Mucosa of descending colon (tissue), 3 donors: ENCODE data around the gene AGR2. TPM values are rescaled to one million over a fixed set of nuclear protein-coding genes. Genes with fewer than 3 reads are reported as not detected.
"Not testable (repeated sequence)": the region's sequence is repeated elsewhere in the genome, so short reads cannot be mapped to it uniquely, and the experiment has no call there.

ENCODE experiments used
- ATAC-seq: fragments of 200-7000 bp; cut with Tn5 transposase; one replicate; pipeline ENCODE4 v1.9.1; 2020; ENCODE audit warnings: mild to moderate bottlenecking, moderate library complexity
- DNase-seq, 3 donors: peaks; one replicate each; pipeline ENCODE4 v3.0.0-alpha.2; 2020
- H3K36me3 ChIP-seq: fragments of 200-600 bp; one replicate; pipeline ENCODE4 v1.8.0; 2021; ENCODE audit warnings: low read depth, mild to moderate bottlenecking
- H3K4me1 ChIP-seq: fragments of 200-600 bp; one replicate; pipeline ENCODE4 v1.8.0; 2021; ENCODE audit warnings: low read depth, mild to moderate bottlenecking
- H3K4me3 ChIP-seq: fragments of 200-600 bp; one replicate; pipeline ENCODE4 v1.8.0; 2021; ENCODE audit warnings: mild to moderate bottlenecking
- H3K9me3 ChIP-seq: fragments of 200-600 bp; one replicate; pipeline ENCODE4 v1.8.0; 2021; ENCODE audit warnings: mild to moderate bottlenecking
- CTCF ChIP-seq: fragments of 200-600 bp; IDR thresholded peaks from one replicate; pipeline ENCODE4 v1.8.0; 2022; ENCODE audit warnings: antibody characterized with exemption, mild to moderate bottlenecking
- intact Hi-C, 2 donors: fragments of 100-400 bp; cut with DNase I in 1 of 2; cut with micrococcal nuclease in 1 of 2; formaldehyde crosslinking; loops; one replicate each; pipeline versions ENCODE4 v1.11.0 to v1.11.1; 2022; cut with DNase I, micrococcal nuclease
- long read RNA-seq, 2 donors: library from polyadenylated mRNA; unstranded; transcript quantifications; one replicate each; pipeline ENCODE4 v2.0.0, GENCODE V29; 2019 to 2021
- total RNA-seq, 3 donors: library from RNA; stranded (reverse); fragmentation: NEBNext Ultra II Directional in 2 of 3; extraction: Animal tissue kit (Norgen Biotek cat#: 25700) in 2 of 3; gene quantifications; one replicate each; pipeline versions ENCODE4 v1.2.1 to v1.2.4, GENCODE V29; 2021 to 2023
- donor health status: DM: no; HTN: no; CAD: no; lungs with moderate emphysema.
- donor health status: DM: no; HTN: no; CAD: no.
- donor health status: DM: no; HTN: yes; CAD: no.

The AGR2 gene
- total RNA-seq = 100 to 1,000 TPM; 191 to 861 (median 775) TPM
- long read RNA-seq, donor 1, transcript AGR2-203 (8 exons, 1,778 nt) = major isoform, 60 of 79 reads
- long read RNA-seq, donor 1, partial matches to known transcripts = 0 of 79 reads
- long read RNA-seq, donor 1, other reads (novel, unspliced or antisense) = 19 of 79 reads
- long read RNA-seq, donor 2, transcript AGR2-203 (8 exons, 1,778 nt) = major isoform, 759 of 990 reads
- long read RNA-seq, donor 2, partial matches to known transcripts = 26 of 990 reads
- long read RNA-seq, donor 2, other reads (novel, unspliced or antisense) = 202 of 990 reads

- DNase-seq (peak; percentile 85 to 95 (median 92)), ATAC-seq (peak; percentile 88)
- Histone ChIP-seq H3K36me3 (no peaks in the 10 kb centered on the region), H3K4me3 (peak within 1 kb of the TSS; percentile 43), H3K4me1 (peaks cover 3% of the 10 kb centered on the region), H3K9me3 (no peaks in the 10 kb centered on the region)
- TF ChIP-seq CTCF = peak; percentile 8
- intact Hi-C loops = no loop called here
Observed at GRCh38 chr7:16804674-16805439, at the start of gene AGR2. AGR2 (minus strand) TSS chr7:16804999; CDS start chr7:16801796, 3,203 bp downstream.

GRCh38 chr7:16853189-16853588 lies 48.4 kb upstream of the AGR2 start:
- H3K9me3 ChIP-seq, DNase-seq, intact Hi-C loops, H3K4me1 ChIP-seq, H3K4me3 ChIP-seq, H3K36me3 ChIP-seq: not testable (repeated sequence)
- ATAC-seq = peak; percentile 18

- Histone ChIP-seq H3K9me3 (no peaks in the 10 kb centered on the region), H3K36me3 (no peaks in the 10 kb centered on the region), H3K4me1 (peaks cover 6% of the 10 kb centered on the region), H3K4me3 (no peak overlapping the region)
- ATAC-seq (peak; percentile 31), DNase-seq (peak in 1 of 3 donors; percentile 39)
- TF ChIP-seq CTCF = no peak
- intact Hi-C loops = no loop called here
Observed at GRCh38 chr7:16851829-16852228, 47.0 kb upstream of the AGR2 start.

- Histone ChIP-seq H3K4me3 (no peak overlapping the region), H3K9me3 (no peaks in the 10 kb centered on the region), H3K4me1 (peaks cover 6% of the 10 kb centered on the region), H3K36me3 (no peaks in the 10 kb centered on the region)
- ATAC-seq (no peak), DNase-seq (peak in 2 of 3 donors; percentile 38 to 51)
- intact Hi-C loops = no loop called here
- TF ChIP-seq CTCF = no peak
Observed at GRCh38 chr7:16850614-16851466, 46.0 kb upstream of the AGR2 start.

- no peak for TF ChIP-seq CTCF
- Histone ChIP-seq H3K36me3 (no peaks in the 10 kb centered on the region), H3K9me3 (no peaks in the 10 kb centered on the region), H3K4me1 (peaks cover 6% of the 10 kb centered on the region), H3K4me3 (no peak overlapping the region)
- no peak for ATAC-seq
- intact Hi-C loops = no loop called here
- no peak for DNase-seq
Observed at GRCh38 chr7:16849296-16850148, 44.7 kb upstream of the AGR2 start.
